Sigmoid colon (tissue), 4 donors: ENCODE data around the gene TCHHL1.

Source experiments
- CTCF ChIP-seq, 4 experiments: fragments of 450-650 bp in 3 of 4; fragments of 200-600 bp in 1 of 4; IDR thresholded peaks; one replicate each; pipeline ENCODE4 v1.5.1; 2016 to 2019; ENCODE audit warnings: antibody characterized with exemption in 4 of 4, mild to moderate bottlenecking in 3 of 4, moderate library complexity in 2 of 4
- EP300 ChIP-seq, 4 donors: sonication (generic); formaldehyde crosslinking; IDR thresholded peaks; one replicate each; pipeline ENCODE4 v1.6.1; 2017; ENCODE audit warnings: antibody characterized with exemption in 4 of 4
- POLR2AphosphoS5 ChIP-seq, 4 donors: sonication (generic); formaldehyde crosslinking; IDR thresholded peaks; one replicate each; pipeline ENCODE4 v1.6.1; 2017; ENCODE audit warnings: antibody characterized with exemption in 4 of 4

GRCh38 chr1:152110365-152110859, 21.5 kb upstream of the TCHHL1 start:
- TF ChIP-seq POLR2AphosphoS5 (IDR thresholded peaks at IDR 0.05) (no peak), CTCF (IDR thresholded peaks at IDR 0.05) (no peak), EP300 (IDR thresholded peaks at IDR 0.05) (no peak)
